Measurements from ENCODE around the gene ZNF692.

DNA sequence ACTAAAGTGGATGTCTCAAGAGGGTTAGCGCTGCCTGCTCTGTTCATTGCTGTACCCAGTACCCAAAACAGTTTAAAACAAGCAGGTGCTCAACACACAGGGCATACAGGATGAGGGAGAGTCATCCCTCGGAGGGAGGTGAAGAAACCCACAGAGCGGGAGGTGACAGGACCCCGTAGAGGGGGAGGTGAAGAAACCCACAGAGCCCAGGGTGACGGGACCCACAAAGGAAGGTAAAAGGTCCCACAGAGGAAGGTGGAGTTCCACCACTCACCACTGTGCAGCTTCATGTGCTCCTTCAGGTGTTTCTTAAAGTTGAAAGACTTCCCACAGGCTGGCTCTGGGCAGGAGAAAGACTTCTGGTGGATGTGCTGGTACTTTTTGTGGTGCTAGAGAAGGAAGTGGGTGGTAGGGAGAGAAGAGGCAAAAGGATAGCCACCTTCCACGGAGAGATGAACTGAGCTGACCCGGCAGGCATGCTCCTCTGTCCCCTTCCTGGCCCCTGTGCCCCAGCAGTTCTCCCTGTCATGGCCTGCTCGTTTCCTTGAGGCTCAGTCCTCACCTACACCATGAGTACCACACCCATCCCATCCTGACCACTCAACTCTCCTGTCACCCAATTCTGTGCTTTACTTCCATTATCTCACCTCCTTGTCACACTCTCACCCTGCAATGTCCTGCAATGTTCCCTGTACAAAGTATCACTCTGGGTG, 5.1 kb downstream of the ZNF692 start:
- TF ChIP-seq EZH2 (IDR thresholded peaks at IDR 0.05) = no peak
- TF ChIP-seq, protein P1, sequence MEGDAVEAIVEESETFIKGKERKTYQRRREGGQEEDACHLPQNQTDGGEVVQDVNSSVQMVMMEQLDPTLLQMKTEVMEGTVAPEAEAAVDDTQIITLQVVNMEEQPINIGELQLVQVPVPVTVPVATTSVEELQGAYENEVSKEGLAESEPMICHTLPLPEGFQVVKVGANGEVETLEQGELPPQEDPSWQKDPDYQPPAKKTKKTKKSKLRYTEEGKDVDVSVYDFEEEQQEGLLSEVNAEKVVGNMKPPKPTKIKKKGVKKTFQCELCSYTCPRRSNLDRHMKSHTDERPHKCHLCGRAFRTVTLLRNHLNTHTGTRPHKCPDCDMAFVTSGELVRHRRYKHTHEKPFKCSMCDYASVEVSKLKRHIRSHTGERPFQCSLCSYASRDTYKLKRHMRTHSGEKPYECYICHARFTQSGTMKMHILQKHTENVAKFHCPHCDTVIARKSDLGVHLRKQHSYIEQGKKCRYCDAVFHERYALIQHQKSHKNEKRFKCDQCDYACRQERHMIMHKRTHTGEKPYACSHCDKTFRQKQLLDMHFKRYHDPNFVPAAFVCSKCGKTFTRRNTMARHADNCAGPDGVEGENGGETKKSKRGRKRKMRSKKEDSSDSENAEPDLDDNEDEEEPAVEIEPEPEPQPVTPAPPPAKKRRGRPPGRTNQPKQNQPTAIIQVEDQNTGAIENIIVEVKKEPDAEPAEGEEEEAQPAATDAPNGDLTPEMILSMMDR (IDR thresholded peaks at IDR 0.05) = no peak
- TF ChIP-seq EZH2phosphoT487 (IDR thresholded peaks at IDR 0.05) = no peak

All from neural progenitor cell (in vitro differentiated cells).